HuH-7.5 (cell line): ENCODE measurements around the gene CABYR.
A peak's percentile ranks its signal among the peaks of the same experiment; 100 is the strongest.
"Not testable (repeated sequence)": the region's sequence is repeated elsewhere in the genome, so short reads cannot be mapped to it uniquely, and the experiment has no call there.

ENCODE experiments used
- DNase-seq: peaks from one replicate; pipeline ENCODE4 v3.0.0; 2011; ENCODE audit warnings: low spot score

The CABYR gene

GRCh38 chr18:24128700-24129099 lies 10.2 kb upstream of the CABYR start:
- no peak for DNase-seq

DNA sequence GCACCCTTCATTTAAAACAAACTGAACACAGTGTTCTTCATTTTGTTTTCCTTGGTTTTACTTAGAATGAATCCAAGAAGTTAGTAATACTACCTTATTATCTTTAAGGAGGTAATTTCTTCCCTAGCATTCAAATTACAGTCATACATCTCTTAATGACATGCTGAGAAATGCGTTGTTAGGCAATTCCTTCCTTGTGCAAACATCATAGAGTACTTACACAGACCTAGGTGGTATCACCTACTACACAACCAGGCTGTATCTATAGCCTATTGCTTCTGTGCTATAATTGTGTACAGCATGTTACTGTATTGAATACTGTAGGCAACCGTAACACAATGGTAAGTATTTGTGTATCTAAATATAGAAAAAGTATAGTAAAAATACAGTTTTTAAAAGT lies 8.4 kb upstream of the CABYR start:
- DNase-seq, result no peak

- DNase-seq, result no peak
Measured at GRCh38 chr18:24136967-24137373, 1.9 kb upstream of the CABYR start.

GRCh38 chr18:24138409-24138788 lies 463 bp upstream of the CABYR start:
- no peak for DNase-seq

- DNase-seq, result no peak
Measured at GRCh38 chr18:24140697-24141096, 1.8 kb downstream of the CABYR start.

DNA sequence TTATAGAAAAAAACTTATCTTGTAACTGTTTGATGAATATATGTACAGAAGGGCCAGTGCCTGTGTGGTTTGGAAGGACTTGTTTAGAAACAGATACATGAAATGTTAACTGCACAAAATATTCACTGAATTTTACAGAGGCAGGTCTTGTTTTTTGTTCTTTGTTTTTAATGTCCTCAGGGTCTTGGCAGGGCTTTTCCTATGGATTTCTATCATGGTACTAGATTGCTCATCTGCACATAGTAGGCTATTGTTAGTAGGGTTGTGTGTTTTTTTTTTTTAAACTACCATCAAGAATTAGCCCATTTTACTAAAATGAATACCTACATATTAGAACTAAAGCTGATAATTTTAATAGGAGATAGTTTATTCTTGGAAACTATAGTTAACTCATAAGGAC lies 3.5 kb downstream of the CABYR start:
- DNase-seq, result no peak

DNA sequence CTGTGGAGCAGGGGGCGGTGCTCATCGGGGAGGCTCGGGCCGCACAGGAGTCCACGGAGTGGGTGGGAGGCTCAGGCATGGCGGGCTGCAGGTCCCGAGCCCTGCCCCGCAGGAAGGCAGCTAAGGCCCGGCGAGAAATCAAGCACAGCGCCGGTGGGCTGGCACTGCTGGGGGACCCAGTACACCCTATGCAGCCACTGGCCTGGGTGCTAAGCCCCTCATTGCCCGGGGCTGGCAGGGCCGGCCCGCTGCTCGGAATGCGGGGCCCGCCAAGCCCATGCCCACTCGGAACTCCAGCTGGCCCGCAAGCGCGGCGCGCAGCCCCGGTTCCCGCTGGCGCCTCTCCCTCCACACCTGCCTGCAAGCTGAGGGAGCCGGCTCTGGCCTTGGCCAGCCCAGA lies 10.7 kb downstream of the CABYR start:
- not testable (repeated sequence) for DNase-seq

- no peak for DNase-seq
Measured at GRCh38 chr18:24153397-24153796, 14.5 kb downstream of the CABYR start.

DNA sequence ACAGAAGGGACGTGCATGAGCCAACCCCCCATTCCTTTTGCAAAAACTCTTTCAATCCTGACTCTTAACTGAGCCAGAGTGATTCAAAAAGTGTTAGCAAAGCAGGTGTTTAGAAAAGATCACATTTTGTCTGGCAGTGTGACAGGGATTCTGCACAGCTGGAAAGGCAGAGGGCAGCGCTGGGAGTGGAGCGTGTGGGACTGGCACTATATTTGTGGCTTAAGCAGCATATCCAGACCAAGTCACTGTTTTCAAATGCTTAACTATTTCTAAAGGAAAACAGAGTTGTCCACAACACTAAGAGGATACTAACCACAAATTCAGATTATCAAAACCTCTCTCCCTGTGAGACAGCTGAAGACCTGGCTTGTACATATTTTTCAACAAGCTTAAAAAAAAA lies 19.0 kb downstream of the CABYR start:
- no peak for DNase-seq

DNA sequence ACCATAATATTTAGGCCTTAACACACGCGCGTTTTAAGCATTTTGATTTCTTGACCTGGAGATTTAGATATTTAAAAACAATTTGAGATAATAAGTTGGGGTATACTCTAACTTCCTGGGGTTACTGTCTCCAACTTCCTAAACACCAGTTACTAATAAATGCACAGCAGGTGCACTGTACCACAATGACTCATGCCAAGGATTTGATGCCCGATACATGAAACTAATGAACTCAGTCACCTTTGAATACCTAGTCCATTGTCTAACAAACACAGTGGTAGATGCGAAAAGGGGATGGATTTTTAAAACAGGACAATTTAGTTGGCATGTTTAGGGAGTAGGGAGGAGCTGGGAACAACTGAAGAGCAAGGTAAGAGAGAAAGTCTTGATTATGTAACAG lies 21.2 kb downstream of the CABYR start:
- no peak for DNase-seq

GRCh38 chr18:24161304-24161703 lies 22.4 kb downstream of the CABYR start:
- DNase-seq, result no peak

DNA sequence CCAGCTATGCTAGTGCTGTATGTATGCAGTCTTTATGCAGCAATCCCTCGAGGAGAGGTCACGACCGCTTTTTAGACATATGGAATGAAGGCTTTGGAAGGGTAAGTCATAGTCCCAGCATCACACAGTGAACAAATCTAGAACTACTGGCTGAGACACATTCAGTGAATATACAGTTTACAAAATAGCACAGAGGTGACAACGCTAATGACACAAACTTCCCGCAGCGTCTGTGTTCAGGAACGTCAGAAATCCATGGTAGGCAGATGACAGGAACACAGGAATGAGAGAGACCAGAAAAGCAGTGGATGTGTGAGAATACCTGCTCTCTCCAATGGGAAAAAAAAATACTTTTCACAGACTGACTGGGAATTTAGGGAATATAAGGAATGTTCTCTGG lies 29.6 kb downstream of the CABYR start:
- DNase-seq, result no peak

GRCh38 chr18:24170360-24170759 lies 31.5 kb downstream of the CABYR start:
- DNase-seq, result no peak

DNA sequence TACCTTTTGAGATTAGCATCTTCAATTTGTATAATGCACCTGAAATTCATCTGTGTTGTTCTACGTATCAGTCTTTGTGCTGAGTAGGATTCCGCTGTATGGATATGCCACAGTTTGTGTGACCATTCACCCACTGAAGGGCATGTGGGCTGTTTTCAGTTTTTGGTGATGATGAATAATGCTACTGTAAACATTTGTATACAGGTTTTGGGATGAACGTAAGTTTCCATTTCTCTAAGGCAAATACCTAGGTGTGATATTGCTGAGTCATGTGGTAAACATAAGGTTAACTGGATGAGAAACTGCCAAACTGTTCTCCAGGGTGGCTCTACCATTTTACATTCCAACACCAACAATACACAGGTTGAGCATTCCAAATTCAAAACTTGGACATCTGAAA lies 35.1 kb downstream of the CABYR start:
- no peak for DNase-seq

DNA sequence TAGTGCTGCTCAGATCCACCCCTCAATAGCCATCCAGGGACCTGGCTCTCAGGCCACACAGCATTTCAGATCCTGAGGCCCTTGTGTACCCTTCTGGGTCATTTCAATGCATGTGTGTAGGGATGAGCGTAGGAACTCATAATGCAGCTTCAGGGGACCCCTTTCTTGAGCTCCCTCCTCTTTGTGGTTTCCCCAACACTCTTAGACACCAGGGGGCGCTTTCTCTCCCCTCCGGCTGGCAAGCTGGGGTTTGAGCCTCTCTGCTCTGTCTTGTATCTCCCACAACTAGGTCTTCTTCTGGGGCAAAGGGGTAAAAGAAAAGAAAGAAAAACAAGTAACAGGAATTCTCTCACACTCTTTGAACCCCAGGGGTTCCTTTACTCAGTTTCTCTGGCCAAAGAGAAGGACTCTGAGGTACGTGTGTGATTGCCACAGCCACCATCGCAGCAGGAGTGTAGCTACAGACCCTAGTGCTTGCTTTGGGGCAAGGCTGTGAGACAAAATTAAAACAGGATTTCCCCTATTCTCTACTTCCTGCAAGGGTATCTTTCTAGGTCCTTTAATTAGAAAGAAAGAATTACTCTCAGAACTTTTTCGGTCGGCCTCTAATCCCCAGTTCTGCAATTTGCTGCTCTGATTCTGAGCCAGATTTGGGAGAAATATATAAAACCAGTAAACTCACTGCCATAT lies 38.0 kb downstream of the CABYR start:
- DNase-seq, result peak; percentile 46

GRCh38 chr18:24177499-24178133 lies 38.8 kb downstream of the CABYR start:
- no peak for DNase-seq

GRCh38 chr18:24180048-24180447 lies 41.2 kb downstream of the CABYR start:
- DNase-seq, result no peak

GRCh38 chr18:24181806-24182205 lies 42.9 kb downstream of the CABYR start:
- no peak for DNase-seq

- DNase-seq, result no peak
Measured at GRCh38 chr18:24185805-24186204, 46.9 kb downstream of the CABYR start.

DNA sequence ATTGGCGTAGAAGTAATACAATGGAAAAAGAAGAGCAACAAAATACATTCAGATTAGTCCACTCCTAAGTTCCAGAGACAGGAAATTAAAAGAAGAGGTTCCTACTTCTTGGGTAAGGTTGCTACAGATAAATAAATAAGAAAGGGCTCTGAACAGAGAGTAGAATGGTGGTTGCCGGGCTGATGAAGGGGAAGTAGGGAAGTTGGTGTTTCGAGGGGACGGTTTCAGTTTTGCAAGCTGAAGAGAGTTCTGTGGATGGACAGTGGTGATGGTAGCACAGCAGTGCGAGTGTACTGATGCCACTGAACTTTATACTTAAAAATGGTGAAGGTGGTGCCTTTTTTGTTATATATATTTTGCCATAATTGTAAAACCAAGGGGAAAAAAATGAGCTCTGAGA lies 48.2 kb downstream of the CABYR start:
- DNase-seq, result no peak

DNA sequence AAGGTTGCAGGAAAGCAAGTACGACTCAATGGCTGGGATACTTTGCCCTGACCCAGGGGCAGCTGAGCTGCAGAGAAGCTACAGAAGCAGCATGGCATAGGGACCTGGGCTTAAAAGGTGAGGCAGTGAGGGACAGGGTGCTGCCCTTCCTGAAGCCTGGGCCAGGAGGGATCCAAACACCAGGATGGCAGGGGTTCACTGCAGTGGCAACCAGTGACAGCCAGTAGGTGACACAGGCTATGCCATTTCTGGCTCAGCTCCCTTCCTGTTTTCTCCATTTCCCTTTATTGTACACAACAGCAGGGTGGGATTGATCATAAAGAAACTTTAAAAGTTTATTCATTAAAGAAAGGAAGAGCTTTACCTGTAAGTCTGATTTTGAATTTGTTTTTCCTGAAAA lies 48.8 kb downstream of the CABYR start:
- DNase-seq, result no peak

- DNase-seq, result no peak
Measured at GRCh38 chr18:24188120-24188519, 49.3 kb downstream of the CABYR start.

- DNase-seq, result no peak
Measured at GRCh38 chr18:24189007-24189528, 50.2 kb downstream of the CABYR start.
